ENCODE data around the gene FZD8. TPM values are rescaled to one million over a fixed set of nuclear protein-coding genes. Genes with fewer than 3 reads are reported as not detected.

The FZD8 gene
- total RNA-seq, 1 donor from 2014 or later, result 35.5 TPM

GRCh38 chr10:35635576-35635975 is 6.5 kb downstream of the FZD8 start:
- H3K4me3 ChIP-seq (ENCODE audit: low read length in 3 of 3), result no peak overlapping the region
- H3K27me3 ChIP-seq (ENCODE audit: control insufficient read depth in 3 of 3, insufficient read depth in 3 of 3, low read length in 3 of 3), result no peaks in the 10 kb centered on the region
- H3K9me3 ChIP-seq (ENCODE audit: control insufficient read depth in 3 of 3, low read length in 3 of 3), result no peaks in the 10 kb centered on the region

GRCh38 chr10:35633006-35633980 is 8.8 kb downstream of the FZD8 start:
- no peak overlapping the region for H3K27ac ChIP-seq (ENCODE audit: low read depth, low read length)
- no peak overlapping the region for H3K9ac ChIP-seq (ENCODE audit: low read depth in 1 of 3, low read length in 3 of 3)
- peaks cover 0 to 2% (median 0%) of the 10 kb centered on the region in 3 donors for H3K36me3 ChIP-seq (ENCODE audit: control insufficient read depth in 3 of 3, insufficient read depth in 3 of 3, low read length in 3 of 3)
- H3K9me3 ChIP-seq (ENCODE audit: control insufficient read depth in 3 of 3, low read length in 3 of 3), result no peaks in the 10 kb centered on the region
- no peaks in the 10 kb centered on the region for H3K27me3 ChIP-seq (ENCODE audit: control insufficient read depth in 3 of 3, insufficient read depth in 3 of 3, low read length in 3 of 3)
- peaks cover 0 to 2% (median 0%) of the 10 kb centered on the region in 3 donors for H3K4me1 ChIP-seq (ENCODE audit: control insufficient read depth in 3 of 3, insufficient read depth in 3 of 3, low read length in 3 of 3)
- no peak overlapping the region for H3K4me3 ChIP-seq (ENCODE audit: low read length in 3 of 3)

More at GRCh38 chr10:35635576-35635975, 6.5 kb downstream of the FZD8 start:
- peaks cover 0 to 2% (median 2%) of the 10 kb centered on the region in 3 donors for H3K36me3 ChIP-seq (ENCODE audit: control insufficient read depth in 3 of 3, insufficient read depth in 3 of 3, low read length in 3 of 3)
- no peak overlapping the region for H3K27ac ChIP-seq (ENCODE audit: low read depth, low read length)
- no peak overlapping the region for H3K9ac ChIP-seq (ENCODE audit: low read depth in 1 of 3, low read length in 3 of 3)
- peaks cover 7 to 10% (median 10%) of the 10 kb centered on the region in 3 donors for H3K4me1 ChIP-seq (ENCODE audit: control insufficient read depth in 3 of 3, insufficient read depth in 3 of 3, low read length in 3 of 3)

- no peak overlapping the region for H3K9ac ChIP-seq (ENCODE audit: low read depth in 1 of 3, low read length in 3 of 3)
- no peaks in the 10 kb centered on the region for H3K36me3 ChIP-seq (ENCODE audit: control insufficient read depth in 3 of 3, insufficient read depth in 3 of 3, low read length in 3 of 3)
- H3K27me3 ChIP-seq (ENCODE audit: control insufficient read depth in 3 of 3, insufficient read depth in 3 of 3, low read length in 3 of 3), result no peaks in the 10 kb centered on the region
- H3K27ac ChIP-seq (ENCODE audit: low read depth, low read length), result no peak overlapping the region
- H3K9me3 ChIP-seq (ENCODE audit: control insufficient read depth in 3 of 3, low read length in 3 of 3), result no peaks in the 10 kb centered on the region
- no peak overlapping the region for H3K4me3 ChIP-seq (ENCODE audit: low read length in 3 of 3)
- peaks cover 0 to 2% (median 0%) of the 10 kb centered on the region in 3 donors for H3K4me1 ChIP-seq (ENCODE audit: control insufficient read depth in 3 of 3, insufficient read depth in 3 of 3, low read length in 3 of 3)
These were observed 10.1 kb downstream of the FZD8 start for GRCh38 chr10:35632027-35632426.

- H3K27me3 ChIP-seq (ENCODE audit: control insufficient read depth in 3 of 3, insufficient read depth in 3 of 3, low read length in 3 of 3), result no peaks in the 10 kb centered on the region
- H3K9me3 ChIP-seq (ENCODE audit: control insufficient read depth in 3 of 3, low read length in 3 of 3), result no peaks in the 10 kb centered on the region
These were observed 10.7 kb downstream of the FZD8 start for GRCh38 chr10:35631404-35631803.

GRCh38 chr10:35626971-35627507 is 15.1 kb downstream of the FZD8 start:
- no peaks in the 10 kb centered on the region for H3K4me1 ChIP-seq (ENCODE audit: control insufficient read depth in 3 of 3, insufficient read depth in 3 of 3, low read length in 3 of 3)
- H3K9ac ChIP-seq (ENCODE audit: low read depth in 1 of 3, low read length in 3 of 3), result no peak overlapping the region
- H3K9me3 ChIP-seq (ENCODE audit: control insufficient read depth in 3 of 3, low read length in 3 of 3), result no peaks in the 10 kb centered on the region
- no peak overlapping the region for H3K27ac ChIP-seq (ENCODE audit: low read depth, low read length)
- peaks cover 0 to 6% (median 0%) of the 10 kb centered on the region in 3 donors for H3K27me3 ChIP-seq (ENCODE audit: control insufficient read depth in 3 of 3, insufficient read depth in 3 of 3, low read length in 3 of 3)
- H3K36me3 ChIP-seq (ENCODE audit: control insufficient read depth in 3 of 3, insufficient read depth in 3 of 3, low read length in 3 of 3), result no peaks in the 10 kb centered on the region
- no peak overlapping the region for H3K4me3 ChIP-seq (ENCODE audit: low read length in 3 of 3)

More at GRCh38 chr10:35631404-35631803, 10.7 kb downstream of the FZD8 start:
- Histone ChIP-seq H3K4me1 (ENCODE audit: control insufficient read depth in 3 of 3, insufficient read depth in 3 of 3, low read length in 3 of 3) (peaks cover 0 to 2% (median 0%) of the 10 kb centered on the region in 3 donors), H3K27ac (ENCODE audit: low read depth, low read length) (no peak overlapping the region), H3K9ac (ENCODE audit: low read depth in 1 of 3, low read length in 3 of 3) (no peak overlapping the region), H3K36me3 (ENCODE audit: control insufficient read depth in 3 of 3, insufficient read depth in 3 of 3, low read length in 3 of 3) (no peaks in the 10 kb centered on the region), H3K4me3 (ENCODE audit: low read length in 3 of 3) (no peak overlapping the region)

- H3K27me3 ChIP-seq (ENCODE audit: control insufficient read depth in 3 of 3, insufficient read depth in 3 of 3, low read length in 3 of 3), result peaks cover 10 to 12% (median 11%) of the 10 kb centered on the region in 3 donors
- no peak overlapping the region for H3K27ac ChIP-seq (ENCODE audit: low read depth, low read length)
- peaks cover 0 to 3% (median 0%) of the 10 kb centered on the region in 3 donors for H3K9me3 ChIP-seq (ENCODE audit: control insufficient read depth in 3 of 3, low read length in 3 of 3)
- no peaks in the 10 kb centered on the region for H3K4me1 ChIP-seq (ENCODE audit: control insufficient read depth in 3 of 3, insufficient read depth in 3 of 3, low read length in 3 of 3)
- no peak overlapping the region for H3K9ac ChIP-seq (ENCODE audit: low read depth in 1 of 3, low read length in 3 of 3)
- no peaks in the 10 kb centered on the region for H3K36me3 ChIP-seq (ENCODE audit: control insufficient read depth in 3 of 3, insufficient read depth in 3 of 3, low read length in 3 of 3)
- H3K4me3 ChIP-seq (ENCODE audit: low read length in 3 of 3), result no peak overlapping the region
These were observed 27.8 kb downstream of the FZD8 start for GRCh38 chr10:35614312-35614711.

- Histone ChIP-seq H3K4me1 (ENCODE audit: control insufficient read depth in 3 of 3, insufficient read depth in 3 of 3, low read length in 3 of 3) (no peaks in the 10 kb centered on the region), H3K9ac (ENCODE audit: low read depth in 1 of 3, low read length in 3 of 3) (no peak overlapping the region), H3K27me3 (ENCODE audit: control insufficient read depth in 3 of 3, insufficient read depth in 3 of 3, low read length in 3 of 3) (peaks cover 13 to 16% (median 15%) of the 10 kb centered on the region in 3 donors), H3K4me3 (ENCODE audit: low read length in 3 of 3) (no peak overlapping the region), H3K36me3 (ENCODE audit: control insufficient read depth in 3 of 3, insufficient read depth in 3 of 3, low read length in 3 of 3) (no peaks in the 10 kb centered on the region), H3K9me3 (ENCODE audit: control insufficient read depth in 3 of 3, low read length in 3 of 3) (peaks cover 0 to 3% (median 0%) of the 10 kb centered on the region in 3 donors), H3K27ac (ENCODE audit: low read depth, low read length) (no peak overlapping the region)
These were observed 28.4 kb downstream of the FZD8 start for GRCh38 chr10:35613597-35614226.

- Histone ChIP-seq H3K9me3 (ENCODE audit: control insufficient read depth in 3 of 3, low read length in 3 of 3) (peaks cover 0 to 3% (median 0%) of the 10 kb centered on the region in 3 donors), H3K4me1 (ENCODE audit: control insufficient read depth in 3 of 3, insufficient read depth in 3 of 3, low read length in 3 of 3) (peaks cover 0 to 2% (median 1%) of the 10 kb centered on the region in 3 donors), H3K27me3 (ENCODE audit: control insufficient read depth in 3 of 3, insufficient read depth in 3 of 3, low read length in 3 of 3) (peaks cover 20 to 23% (median 21%) of the 10 kb centered on the region in 3 donors), H3K9ac (ENCODE audit: low read depth in 1 of 3, low read length in 3 of 3) (no peak overlapping the region), H3K36me3 (ENCODE audit: control insufficient read depth in 3 of 3, insufficient read depth in 3 of 3, low read length in 3 of 3) (no peaks in the 10 kb centered on the region), H3K27ac (ENCODE audit: low read depth, low read length) (no peak overlapping the region), H3K4me3 (ENCODE audit: low read length in 3 of 3) (no peak overlapping the region)
These were observed 29.0 kb downstream of the FZD8 start for GRCh38 chr10:35613107-35613440.

GRCh38 chr10:35612385-35613106 is 29.6 kb downstream of the FZD8 start:
- H3K36me3 ChIP-seq (ENCODE audit: control insufficient read depth in 3 of 3, insufficient read depth in 3 of 3, low read length in 3 of 3), result no peaks in the 10 kb centered on the region
- no peak overlapping the region for H3K9ac ChIP-seq (ENCODE audit: low read depth in 1 of 3, low read length in 3 of 3)
- H3K4me1 ChIP-seq (ENCODE audit: control insufficient read depth in 3 of 3, insufficient read depth in 3 of 3, low read length in 3 of 3), result peaks cover 0 to 7% (median 4%) of the 10 kb centered on the region in 3 donors
- peaks cover 0 to 3% (median 0%) of the 10 kb centered on the region in 3 donors for H3K9me3 ChIP-seq (ENCODE audit: control insufficient read depth in 3 of 3, low read length in 3 of 3)
- no peak overlapping the region for H3K4me3 ChIP-seq (ENCODE audit: low read length in 3 of 3)
- no peak overlapping the region for H3K27ac ChIP-seq (ENCODE audit: low read depth, low read length)
- peaks cover 25 to 28% (median 26%) of the 10 kb centered on the region in 3 donors for H3K27me3 ChIP-seq (ENCODE audit: control insufficient read depth in 3 of 3, insufficient read depth in 3 of 3, low read length in 3 of 3)
